H1 (cell line): ENCODE data around the gene NUP50. TPM values are rescaled to one million over a fixed set of nuclear protein-coding genes. Genes with fewer than 3 reads are reported as not detected.

ENCODE experiments used
- CTCF ChIA-PET: fragments of 300-600 bp; sonication (Branson Sonifier 250); formaldehyde crosslinking; loops from one replicate; lab custom pipeline; 2021; ENCODE audit not compliant: partially characterized antibody; lab: Charles Lee
- POLR2A ChIA-PET: fragments of 300-600 bp; sonication (Branson Sonifier 250); formaldehyde crosslinking; loops from one replicate; lab custom pipeline; 2021; ENCODE audit warnings: inconsistent platforms; ENCODE audit not compliant: partially characterized antibody; lab: Charles Lee
- DNase-seq, 2 experiments: peaks; one replicate each; pipeline versions ENCODE4 v3.0.0 to v3.0.0-alpha.2; 2010 to 2022; ENCODE audit warnings: low spot score in 2 of 2, low read depth in 1 of 2, mixed read lengths in 1 of 2
- FAIRE-seq: peaks from 2 replicates; lab custom pipeline; 2011; peaks lifted over from hg19 to GRCh38; lab: Jason Lieb, UNC
- H2AFZ ChIP-seq: 2 replicates; pipeline ENCODE4 v1.8.1; 2012; ENCODE audit warnings: low read length, inconsistent platforms
- H2AK5ac ChIP-seq: 2 replicates; pipeline ENCODE4 v1.6.1; 2013; ENCODE audit warnings: low read depth, low read length
- H2BK120ac ChIP-seq: replicated peaks from 2 replicates; pipeline ENCODE3; 2013; ENCODE audit warnings: low read depth, low read length, inconsistent platforms
- H2BK12ac ChIP-seq: 2 replicates; pipeline ENCODE4 v1.6.1; 2013; ENCODE audit warnings: low read depth, low read length
- H2BK15ac ChIP-seq: 2 replicates; pipeline ENCODE4 v1.6.1; 2013; ENCODE audit warnings: low read length
- H2BK20ac ChIP-seq: 2 replicates; pipeline ENCODE4 v1.6.1; 2013; ENCODE audit warnings: low read length
- H2BK5ac ChIP-seq: 2 replicates; pipeline ENCODE4 v1.6.1; 2013; ENCODE audit warnings: low read depth, low read length
- H3K14ac ChIP-seq: 2 replicates; pipeline ENCODE4 v1.6.1; 2013; ENCODE audit warnings: inconsistent platforms; ENCODE audit not compliant: insufficient read length
- H3K18ac ChIP-seq: 2 replicates; pipeline ENCODE4 v1.6.1; 2013; ENCODE audit warnings: low read length; ENCODE audit errors: extremely low read depth
- H3K23ac ChIP-seq: 2 replicates; pipeline ENCODE4 v1.6.1; 2013; ENCODE audit warnings: inconsistent platforms; ENCODE audit not compliant: insufficient read length
- H3K23me2 ChIP-seq: 2 replicates; pipeline ENCODE4 v1.6.1; 2013; ENCODE audit warnings: low read depth, low read length
- H3K27ac ChIP-seq: 2 replicates; pipeline ENCODE4 v1.6.1; 2011; ENCODE audit warnings: low read depth, low read length, inconsistent platforms
- H3K27me3 ChIP-seq, 4 experiments: replicated peaks in 1 of 4; 1 replicate in 1 of 4; 2 replicates in 3 of 4; pipeline versions ENCODE4 v1.6.1 to v1.8.1; 2011 to 2013; ENCODE audit warnings: low read length in 3 of 4, mild to moderate bottlenecking in 3 of 4, inconsistent platforms in 2 of 4, mixed read lengths in 2 of 4, moderate library complexity in 1 of 4; ENCODE audit not compliant: control insufficient read depth in 3 of 4, insufficient read depth in 3 of 4; ENCODE audit errors: extremely low read depth in 1 of 4
- H3K36me3 ChIP-seq, 4 experiments: 2 replicates each; pipeline versions ENCODE4 v1.6.1 to v1.8.1; 2011 to 2013; ENCODE audit warnings: mild to moderate bottlenecking in 4 of 4, low read length in 3 of 4, moderate library complexity in 2 of 4, control low read depth in 1 of 4, inconsistent platforms in 1 of 4; ENCODE audit not compliant: insufficient read depth in 4 of 4, control insufficient read depth in 2 of 4
- H3K4ac ChIP-seq: replicated peaks from 2 replicates; pipeline ENCODE3; 2013; ENCODE audit warnings: low read length, low read depth, mixed read lengths, inconsistent platforms; ENCODE audit not compliant: insufficient read length
- H3K4me1 ChIP-seq, 4 experiments: replicated peaks in 1 of 4; 1 replicate in 1 of 4; 2 replicates in 3 of 4; pipeline versions ENCODE4 v1.6.1 to v1.8.1; 2011 to 2013; ENCODE audit warnings: low read length in 3 of 4, inconsistent platforms in 2 of 4, mixed read lengths in 1 of 4; ENCODE audit not compliant: insufficient read depth in 4 of 4, control insufficient read depth in 3 of 4
- H3K4me2 ChIP-seq, 2 experiments: 2 replicates each; pipeline versions ENCODE4 v1.6.1 to v1.8.1; 2011 to 2013; ENCODE audit warnings: low read depth in 2 of 2, low read length in 2 of 2, control low read depth in 1 of 2, inconsistent platforms in 1 of 2, mild to moderate bottlenecking in 1 of 2; ENCODE audit not compliant: insufficient read depth in 1 of 2
- H3K4me3 ChIP-seq, 4 experiments: fragments of 200-600, 300-600 bp in 1 of 4; sonication (generic), shearing (Covaris generic), sonication (Bioruptor Twin) in 1 of 4; 2 replicates each; pipeline versions ENCODE4 v1.5.1 to v1.8.1; 2011 to 2016; ENCODE audit warnings: low read length in 4 of 4, low read depth in 3 of 4, control low read depth in 2 of 4, inconsistent platforms in 2 of 4, mild to moderate bottlenecking in 2 of 4, mixed read lengths in 1 of 4, moderate library complexity in 1 of 4; ENCODE audit not compliant: insufficient read depth in 2 of 4; ENCODE audit errors: extremely low read depth in 1 of 4
- H3K56ac ChIP-seq: replicated peaks from 2 replicates; pipeline ENCODE3; 2013; ENCODE audit warnings: low read depth, mild to moderate bottlenecking, mixed read lengths, low read length, inconsistent platforms; ENCODE audit not compliant: insufficient read length
- H3K79me1 ChIP-seq: 2 replicates; pipeline ENCODE4 v1.6.1; 2013; ENCODE audit warnings: low read depth, low read length, control low read depth
- H3K79me2 ChIP-seq, 2 experiments: 2 replicates each; pipeline versions ENCODE4 v1.6.1 to v1.8.1; 2012 to 2013; ENCODE audit warnings: low read length in 2 of 2, mild to moderate bottlenecking in 2 of 2, inconsistent platforms in 1 of 2; ENCODE audit not compliant: insufficient read depth in 2 of 2, control insufficient read depth in 1 of 2
- H3K9ac ChIP-seq, 4 experiments: replicated peaks in 1 of 4; 1 replicate in 1 of 4; 2 replicates in 3 of 4; pipeline versions ENCODE4 v1.6.1 to v1.8.1; 2011 to 2013; ENCODE audit warnings: low read depth in 3 of 4, low read length in 3 of 4, control low read depth in 2 of 4, mild to moderate bottlenecking in 2 of 4, moderate library complexity in 2 of 4, inconsistent platforms in 1 of 4; ENCODE audit errors: extremely low read depth in 1 of 4
- H3K9me3 ChIP-seq, 2 experiments: 2 replicates each; pipeline versions ENCODE4 v1.6.1 to v1.8.1; 2012 to 2013; ENCODE audit warnings: mild to moderate bottlenecking in 2 of 2, moderate library complexity in 2 of 2, control low read depth in 1 of 2, inconsistent platforms in 1 of 2, low read depth in 1 of 2, low read length in 1 of 2, mixed read lengths in 1 of 2; ENCODE audit not compliant: insufficient read depth in 2 of 2
- H4K20me1 ChIP-seq, 2 experiments: replicated peaks in 1 of 2; 2 replicates each; pipeline versions ENCODE3 to v1.8.1; 2011 to 2013; ENCODE audit warnings: inconsistent platforms in 2 of 2, low read length in 2 of 2, mild to moderate bottlenecking in 1 of 2; ENCODE audit not compliant: insufficient read depth in 2 of 2, control insufficient read depth in 1 of 2
- H4K5ac ChIP-seq: 2 replicates; pipeline ENCODE4 v1.6.1; 2013; ENCODE audit warnings: low read length, low read depth, mixed read lengths, inconsistent platforms; ENCODE audit not compliant: insufficient read length
- H4K8ac ChIP-seq: 2 replicates; pipeline ENCODE4 v1.8.0; 2013; ENCODE audit warnings: mild to moderate bottlenecking, moderate library complexity, low read length, inconsistent platforms; ENCODE audit not compliant: insufficient read depth; ENCODE audit errors: extremely low read depth
- H4K91ac ChIP-seq: replicated peaks from 2 replicates; pipeline ENCODE3; 2013; ENCODE audit warnings: low read length, mixed read lengths, inconsistent platforms; ENCODE audit not compliant: insufficient read length
- ATF3 ChIP-seq: IDR thresholded peaks from 2 replicates; pipeline ENCODE4 v1.6.1; 2011; ENCODE audit warnings: low read depth, mild to moderate bottlenecking, low read length; ENCODE audit not compliant: insufficient read depth
- BACH1 ChIP-seq: IDR thresholded peaks from 2 replicates; pipeline ENCODE4 v1.6.1; 2012; ENCODE audit warnings: low read length, improper control_type of control experiment
- BCL11A ChIP-seq, 2 experiments: IDR thresholded peaks; one replicate each; pipeline ENCODE4 v1.6.1; 2011; ENCODE audit warnings: low read depth in 2 of 2, low read length in 2 of 2, mild to moderate bottlenecking in 2 of 2
- EP300 ChIP-seq, 2 experiments: IDR thresholded peaks; 1 replicate in 1 of 2; 2 replicates in 1 of 2; pipeline ENCODE4 v1.6.1; 2011 to 2012; ENCODE audit warnings: low read depth in 2 of 2, low read length in 2 of 2, mild to moderate bottlenecking in 2 of 2, borderline replicate concordance in 1 of 2, inconsistent platforms in 1 of 2, moderate library complexity in 1 of 2
- HDAC2 ChIP-seq, 2 experiments: fragments of 300-600 bp in 1 of 2; sonication (generic) in 1 of 2; IDR thresholded peaks; 2 replicates each; pipeline ENCODE4 v1.6.1; 2011 to 2012; ENCODE audit warnings: low read depth in 2 of 2, low read length in 2 of 2, mild to moderate bottlenecking in 2 of 2, moderate library complexity in 2 of 2, borderline replicate concordance in 1 of 2, inconsistent platforms in 1 of 2
- JUND ChIP-seq: IDR thresholded peaks from 2 replicates; pipeline ENCODE4 v1.6.1; 2011; ENCODE audit warnings: mild to moderate bottlenecking, improper control_type of control experiment, low read length
- PHF8 ChIP-seq: fragments of 200-600 bp; sonication (generic); conservative IDR thresholded peaks from 2 replicates; pipeline ENCODE4 v1.7.1; 2012; ENCODE audit warnings: low read depth, mild to moderate bottlenecking, inconsistent platforms, low read length, moderate library complexity
- SP2 ChIP-seq: IDR thresholded peaks from 2 replicates; pipeline ENCODE4 v1.6.1; 2012; ENCODE audit warnings: mild to moderate bottlenecking, low read length, inconsistent platforms
- SRF ChIP-seq: IDR thresholded peaks from 2 replicates; pipeline ENCODE4 v1.6.1; 2011; ENCODE audit warnings: mild to moderate bottlenecking, low read depth, low read length, moderate library complexity
- TAF7 ChIP-seq: optimal IDR thresholded peaks from 2 replicates; pipeline ENCODE3; 2011; ENCODE audit warnings: low read depth, mild to moderate bottlenecking, inconsistent platforms, low read length, moderate library complexity, borderline replicate concordance
- ZNF274 ChIP-seq: IDR thresholded peaks from 2 replicates; pipeline ENCODE4 v1.7.0; 2012; ENCODE audit warnings: low read length, borderline replicate concordance; ENCODE audit errors: extremely low read depth
- WGBS, 2 experiments: shearing (Covaris generic) in 1 of 2; methylation state at CpG; one replicate each; pipeline versions ENCODE4 v1.1.6 to v1.1.7; 2013 to 2015; ENCODE audit warnings: low lambda C conversion rate in 2 of 2, mixed read lengths in 2 of 2, inconsistent platforms in 1 of 2, low coverage in 1 of 2, missing lambda C conversion rate in 1 of 2; ENCODE audit not compliant: insufficient replicate concordance in 2 of 2, insufficient coverage in 1 of 2, insufficient read length in 1 of 2; ENCODE audit errors: extremely low coverage in 1 of 2, missing lambda C conversion rate in 1 of 2; 5-methylcytosine and 5-hydroxymethylcytosine counted together
- polyA plus RNA-seq, 7 experiments: library from polyadenylated mRNA; depleted of rRNA in 3 of 7; stranded (reverse) in 5 of 7; unstranded in 2 of 7; fragments of >200 nt in 5 of 7; fragments of 200-250 nt in 2 of 7; gene quantifications; 1 replicate in 5 of 7; 2 replicates in 1 of 7; 4 replicates in 1 of 7; pipeline versions ENCODE4 v1.2.1 to v1.2.3, GENCODE V29; 2011 to 2013; ENCODE audit warnings: missing spikeins in 2 of 7, mixed read lengths in 2 of 7
- total RNA-seq: library from RNA; stranded (reverse); fragmentation: NEBNext Ultra II Directional; extraction: Animal tissue kit (Norgen Biotek cat#: 25700); gene quantifications from 2 replicates; pipeline ENCODE4 v1.2.1, GENCODE V29; 2021

The NUP50 gene
- total and polyA plus RNA-seq, 2 of the 8 experiments (the other 6 are each of a cell fraction or from before 2014, with no cell fraction given): 20.0 to 112 TPM

GRCh38 chr22:45134313-45134712 lies 29.4 kb upstream of the NUP50 start:
- no peak overlapping the region for H2AFZ ChIP-seq
- H3K27ac ChIP-seq: no peak overlapping the region
- FAIRE-seq (no peak), DNase-seq (no peak)
- no peak overlapping the region for H3K18ac ChIP-seq
- no peak overlapping the region for H2BK12ac ChIP-seq
- H2BK120ac ChIP-seq: no peak overlapping the region
- WGBS, 2 experiments: 93% methylated on average over 5 of the region's 5 CpGs; no CpG with 5 or more reads in 1 of the 2 experiments
- H3K79me2 ChIP-seq: no peaks in the 10 kb centered on the region
- no peak overlapping the region for H4K5ac ChIP-seq
- CTCF ChIA-PET: no interaction called here
- H3K23me2 ChIP-seq: no peaks in the 10 kb centered on the region
- POLR2A ChIA-PET: interaction anchor here (1.2 to 1.5 kb wide), 2 partner anchors 15 to 29 kb away, joined by 3 to 6 read pairs; partner anchors contain the start of gene NUP50
- no peaks in the 10 kb centered on the region for H3K4me1 ChIP-seq
- no peak overlapping the region for H2BK5ac ChIP-seq
- no peak overlapping the region for H2BK20ac ChIP-seq
- H3K56ac ChIP-seq: no peak overlapping the region
- no peak overlapping the region for H4K8ac ChIP-seq
- no peak overlapping the region for H3K4ac ChIP-seq
- no peaks in the 10 kb centered on the region for H4K20me1 ChIP-seq
- no peak overlapping the region for H3K4me2 ChIP-seq
- no peaks in the 10 kb centered on the region for H3K27me3 ChIP-seq
- H3K4me3 ChIP-seq: no peak overlapping the region
- no peak overlapping the region for H3K9ac ChIP-seq
- H3K14ac ChIP-seq: no peak overlapping the region
- H3K9me3 ChIP-seq: peaks cover 10 to 11% of the 10 kb centered on the region in 2 experiments; a peak in 3 of 4 replicates
- no peak overlapping the region for H2AK5ac ChIP-seq
- peaks cover 7 to 19% (median 12%) of the 10 kb centered on the region in 4 experiments; a peak in 7 of 8 replicates for H3K36me3 ChIP-seq
- H3K79me1 ChIP-seq: no peaks in the 10 kb centered on the region
- H3K23ac ChIP-seq: no peak overlapping the region
- no peak overlapping the region for H2BK15ac ChIP-seq
- H4K91ac ChIP-seq: no peak overlapping the region
- TF ChIP-seq ZNF274 (no peak), ATF3 (no peak), EP300 (IDR thresholded peaks at IDR 0.05; ENCODE audit: borderline replicate concordance in 1 of 2, low read depth in 2 of 2, low read length in 2 of 2) (no peak), PHF8 (no peak), HDAC2 (IDR thresholded peaks at IDR 0.05; ENCODE audit: borderline replicate concordance in 1 of 2, low read depth in 2 of 2, low read length in 2 of 2) (no peak), BACH1 (no peak), SP2 (no peak), BCL11A (IDR thresholded peaks at IDR 0.05; ENCODE audit: low read depth in 2 of 2, low read length in 2 of 2) (no peak), JUND (no peak), TAF7 (no peak), SRF (no peak)
